Chondrocyte (in vitro differentiated cells): ENCODE measurements around the gene ZNF513. TPM values are rescaled to one million over a fixed set of nuclear protein-coding genes. Genes with fewer than 3 reads are reported as not detected.
"Not testable (repeated sequence)": the region's sequence is repeated elsewhere in the genome, so short reads cannot be mapped to it uniquely, and the experiment has no call there.

Experiments used
- DNase-seq: peaks from one replicate; pipeline ENCODE4 v3.0.0; 2021; ENCODE audit warnings: mixed read lengths, low spot score
- H3K27ac Mint-ChIP-seq: one replicate; pipeline ENCODE4 v1.8.0; 2021; ENCODE audit warnings: mild to moderate bottlenecking, moderate library complexity, mixed read lengths; ENCODE audit not compliant: unreplicated experiment
- H3K27me3 Mint-ChIP-seq: 2 replicates; pipeline ENCODE4 v1.8.0; 2021; ENCODE audit warnings: low read depth, mixed read lengths
- H3K36me3 Mint-ChIP-seq: 2 replicates; pipeline ENCODE4 v1.8.0; 2021; ENCODE audit warnings: low read depth, mixed read lengths
- H3K4me1 Mint-ChIP-seq: 2 replicates; pipeline ENCODE4 v1.8.0; 2021; ENCODE audit warnings: low read depth, mild to moderate bottlenecking, mixed read lengths
- H3K4me3 Mint-ChIP-seq: one replicate; pipeline ENCODE4 v1.8.0; 2021; ENCODE audit warnings: mild to moderate bottlenecking, moderate library complexity, mixed read lengths; ENCODE audit not compliant: unreplicated experiment
- H3K9me3 Mint-ChIP-seq: 2 replicates; pipeline ENCODE4 v1.8.0; 2021; ENCODE audit warnings: low read depth, mixed read lengths
- long read RNA-seq: library from polyadenylated mRNA; stranded (forward); transcript quantifications from one replicate; pipeline ENCODE4 v2.0.0, GENCODE V29; 2021
- total RNA-seq: library from RNA; stranded (reverse); gene quantifications from 3 replicates; pipeline ENCODE4 v1.2.1, GENCODE V29; 2021
- TF ChIP-seq, protein P1 (sequence below): fragments of 200-600 bp; sonication (generic); IDR thresholded peaks from 2 replicates; pipeline ENCODE4 v1.5.0; 2021; ENCODE audit warnings: antibody characterized with exemption, mild to moderate bottlenecking, moderate library complexity

Gene ZNF513, protein sequence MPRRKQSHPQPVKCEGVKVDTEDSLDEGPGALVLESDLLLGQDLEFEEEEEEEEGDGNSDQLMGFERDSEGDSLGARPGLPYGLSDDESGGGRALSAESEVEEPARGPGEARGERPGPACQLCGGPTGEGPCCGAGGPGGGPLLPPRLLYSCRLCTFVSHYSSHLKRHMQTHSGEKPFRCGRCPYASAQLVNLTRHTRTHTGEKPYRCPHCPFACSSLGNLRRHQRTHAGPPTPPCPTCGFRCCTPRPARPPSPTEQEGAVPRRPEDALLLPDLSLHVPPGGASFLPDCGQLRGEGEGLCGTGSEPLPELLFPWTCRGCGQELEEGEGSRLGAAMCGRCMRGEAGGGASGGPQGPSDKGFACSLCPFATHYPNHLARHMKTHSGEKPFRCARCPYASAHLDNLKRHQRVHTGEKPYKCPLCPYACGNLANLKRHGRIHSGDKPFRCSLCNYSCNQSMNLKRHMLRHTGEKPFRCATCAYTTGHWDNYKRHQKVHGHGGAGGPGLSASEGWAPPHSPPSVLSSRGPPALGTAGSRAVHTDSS
- total RNA-seq = 15.3 to 23.2 TPM (median 15.5 TPM) in 3 replicates
- long read RNA-seq, transcript ZNF513-201 (4 exons, 2,139 nt) = major isoform, 20 of 37 reads
- long read RNA-seq, partial matches to known transcripts = 2 of 37 reads
- long read RNA-seq, other reads (novel, unspliced or antisense) = 13 of 37 reads

DNA sequence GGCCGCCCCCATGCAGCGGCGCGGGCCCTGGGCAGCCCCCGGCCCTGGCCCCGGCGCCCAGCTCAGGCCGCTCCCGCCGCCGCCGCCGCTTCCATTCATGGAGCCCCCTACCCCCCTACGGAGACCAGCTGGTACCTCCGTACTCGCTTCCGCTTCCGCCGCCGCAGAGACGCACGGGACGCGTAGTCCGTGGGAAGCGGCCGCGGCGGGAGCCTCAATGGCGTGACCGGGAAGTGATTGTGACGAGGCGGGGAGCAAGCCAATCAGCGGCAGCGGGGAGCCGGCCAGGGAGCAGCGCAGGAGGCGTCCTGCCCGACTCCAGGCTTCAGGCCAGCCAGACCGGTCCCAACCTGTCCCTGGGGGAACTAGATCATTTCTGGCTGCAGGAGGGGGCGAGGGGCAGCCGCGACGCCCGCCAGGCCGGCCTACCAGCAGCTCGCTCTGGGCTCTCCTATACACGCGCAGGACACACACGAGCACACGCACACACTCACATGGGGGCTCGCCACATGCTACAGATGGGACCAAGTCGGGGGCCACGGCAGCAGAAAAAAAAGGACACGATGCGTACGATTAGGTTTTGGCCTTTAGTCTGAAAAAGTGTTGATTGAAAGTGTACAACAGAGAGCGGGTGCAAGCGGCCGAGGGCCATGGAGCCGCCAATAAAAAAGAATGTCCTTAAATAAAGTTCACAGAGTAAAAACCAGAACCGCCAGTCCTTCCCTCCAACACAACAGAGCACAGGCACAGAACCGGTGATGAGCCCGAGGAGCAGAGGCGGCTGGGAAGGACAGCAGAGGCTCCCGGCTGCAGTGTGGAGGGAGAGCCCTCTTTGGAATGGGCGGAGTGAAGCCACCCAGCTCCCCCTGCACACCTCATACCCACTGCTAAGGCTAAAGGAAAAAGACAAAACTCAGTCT, at the start of gene ZNF513:
Gene ZNF513, minus strand, starts transcription at position 109 of the 920 bp plus-strand sequence. CDS start 208 bp downstream, outside the sequence.
- Mint-ChIP-seq H3K4me1 (peaks cover 33% of the 10 kb centered on the region), H3K36me3 (peaks cover 29% of the 10 kb centered on the region), H3K4me3 (peak within 1 kb of the TSS; percentile 85), H3K27me3 (no peaks in the 10 kb centered on the region), H3K9me3 (no peaks in the 10 kb centered on the region), H3K27ac (peak within 1 kb of the TSS; percentile 99)
- TF ChIP-seq, protein P1, sequence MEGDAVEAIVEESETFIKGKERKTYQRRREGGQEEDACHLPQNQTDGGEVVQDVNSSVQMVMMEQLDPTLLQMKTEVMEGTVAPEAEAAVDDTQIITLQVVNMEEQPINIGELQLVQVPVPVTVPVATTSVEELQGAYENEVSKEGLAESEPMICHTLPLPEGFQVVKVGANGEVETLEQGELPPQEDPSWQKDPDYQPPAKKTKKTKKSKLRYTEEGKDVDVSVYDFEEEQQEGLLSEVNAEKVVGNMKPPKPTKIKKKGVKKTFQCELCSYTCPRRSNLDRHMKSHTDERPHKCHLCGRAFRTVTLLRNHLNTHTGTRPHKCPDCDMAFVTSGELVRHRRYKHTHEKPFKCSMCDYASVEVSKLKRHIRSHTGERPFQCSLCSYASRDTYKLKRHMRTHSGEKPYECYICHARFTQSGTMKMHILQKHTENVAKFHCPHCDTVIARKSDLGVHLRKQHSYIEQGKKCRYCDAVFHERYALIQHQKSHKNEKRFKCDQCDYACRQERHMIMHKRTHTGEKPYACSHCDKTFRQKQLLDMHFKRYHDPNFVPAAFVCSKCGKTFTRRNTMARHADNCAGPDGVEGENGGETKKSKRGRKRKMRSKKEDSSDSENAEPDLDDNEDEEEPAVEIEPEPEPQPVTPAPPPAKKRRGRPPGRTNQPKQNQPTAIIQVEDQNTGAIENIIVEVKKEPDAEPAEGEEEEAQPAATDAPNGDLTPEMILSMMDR = no peak
- DNase-seq = peak; percentile 98

DNA sequence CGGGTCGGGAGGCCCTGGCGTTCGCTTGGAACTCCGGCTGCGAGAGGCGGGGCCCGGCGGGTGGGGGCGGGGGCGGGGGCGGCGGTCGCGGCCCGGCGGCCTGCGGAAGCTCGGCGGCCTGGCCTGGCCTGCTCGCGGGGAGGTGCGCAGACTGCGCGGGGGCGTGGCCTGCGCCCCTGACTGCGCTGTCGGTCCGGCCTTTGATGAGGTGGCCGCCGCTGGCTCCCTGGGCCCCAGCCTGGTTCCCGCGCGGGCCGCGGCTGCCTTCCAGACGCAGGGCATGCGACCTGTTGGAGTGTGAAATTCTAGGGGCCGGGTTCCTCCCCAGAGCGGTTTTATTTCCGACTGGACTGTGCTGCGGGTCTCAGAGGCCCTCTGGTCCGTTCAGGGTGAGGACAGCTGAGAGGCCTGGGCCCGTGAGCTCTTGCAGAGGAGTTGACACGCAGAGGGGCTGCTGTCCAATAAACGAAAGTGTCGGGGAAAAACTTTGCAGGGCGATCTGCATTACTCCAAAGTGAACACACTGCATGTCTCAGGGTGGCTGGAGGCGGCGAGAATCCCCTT, 48.5 kb upstream of the ZNF513 start:
- Mint-ChIP-seq H3K9me3 (no peaks in the 10 kb centered on the region), H3K4me3 (peak overlapping the region; percentile 95), H3K4me1 (peaks cover 35% of the 10 kb centered on the region), H3K27ac (peak overlapping the region; percentile 96), H3K27me3 (no peaks in the 10 kb centered on the region), H3K36me3 (peaks cover 11% of the 10 kb centered on the region)
- DNase-seq = no peak
- TF ChIP-seq, protein P1 = no peak

DNA sequence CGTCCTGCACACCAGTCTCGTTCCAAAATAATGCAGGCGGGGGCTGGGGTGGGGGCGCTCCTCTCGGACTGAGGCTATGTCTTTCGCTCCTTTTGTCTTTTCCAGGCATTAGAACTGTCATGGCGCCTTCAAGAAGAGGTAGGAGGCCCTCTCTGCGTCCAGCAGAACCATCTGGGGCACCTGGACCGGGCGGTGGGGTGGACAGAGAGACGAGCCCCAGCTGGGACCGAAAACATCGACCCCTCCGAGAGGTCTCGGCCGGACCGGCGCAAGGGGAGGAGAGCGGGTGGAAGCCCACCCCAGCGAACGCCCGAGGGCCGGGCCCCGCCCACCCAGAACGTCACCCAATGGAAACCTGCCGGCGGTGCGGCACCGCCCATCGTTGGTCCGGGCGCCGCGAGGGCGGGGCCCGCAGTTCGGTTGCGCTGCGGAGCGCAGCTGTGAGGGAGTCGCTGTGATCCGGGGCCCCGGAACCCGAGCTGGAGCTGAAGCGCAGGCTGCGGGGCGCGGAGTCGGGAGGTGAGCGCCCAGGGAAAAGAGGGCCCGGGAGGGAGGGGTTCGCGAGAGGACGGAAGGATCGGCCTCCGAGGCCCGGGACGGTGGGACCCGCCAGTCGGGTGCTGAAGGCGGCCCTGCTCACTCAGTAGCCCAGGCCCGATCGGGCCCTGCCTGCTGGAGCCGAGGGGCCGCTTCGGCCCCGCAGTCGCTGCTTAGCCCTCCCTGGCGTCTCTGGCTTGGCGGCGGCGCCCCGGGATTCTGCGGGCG, 47.9 kb upstream of the ZNF513 start, which contains the start of gene NRBP1:
Gene NRBP1, plus strand, starts transcription at position 419 of the 765 bp plus-strand sequence. CDS start 4,643 bp downstream, outside the sequence.
- TF ChIP-seq, protein P1 = peak; percentile 34
- H3K36me3 Mint-ChIP-seq = peaks cover 4% of the 10 kb centered on the region
- no peaks in the 10 kb centered on the region for H3K9me3 Mint-ChIP-seq
- no peaks in the 10 kb centered on the region for H3K27me3 Mint-ChIP-seq
- peak; percentile 96 for DNase-seq
- peak within 1 kb of the TSS; percentile 95 for H3K4me3 Mint-ChIP-seq
- peaks cover 35% of the 10 kb centered on the region for H3K4me1 Mint-ChIP-seq
- H3K27ac Mint-ChIP-seq = peak within 1 kb of the TSS; percentile 98

DNA sequence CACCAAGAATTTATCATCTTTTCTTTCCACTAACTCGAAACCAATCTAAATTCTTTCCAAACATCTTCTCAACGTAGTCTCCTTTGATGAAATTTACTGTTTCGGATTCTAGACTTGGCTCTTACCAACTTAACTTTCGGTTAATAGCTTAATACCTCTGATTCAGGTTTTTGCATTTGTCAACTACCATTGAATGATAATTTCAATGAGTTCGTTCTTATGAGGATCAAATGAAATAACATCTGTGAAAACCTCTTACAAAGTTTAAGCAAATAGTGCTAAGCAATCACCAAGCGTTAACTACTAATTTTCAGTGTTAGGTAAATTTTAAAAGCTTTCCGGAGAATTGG, 47.3 kb upstream of the ZNF513 start:
- no peak for DNase-seq
- TF ChIP-seq, protein P1 = no peak
- Mint-ChIP-seq H3K27me3 (no peaks in the 10 kb centered on the region), H3K4me1 (peaks cover 35% of the 10 kb centered on the region), H3K4me3 (peak overlapping the region; percentile 93), H3K9me3 (no peaks in the 10 kb centered on the region), H3K36me3 (no peaks in the 10 kb centered on the region), H3K27ac (peak overlapping the region; percentile 98)

DNA sequence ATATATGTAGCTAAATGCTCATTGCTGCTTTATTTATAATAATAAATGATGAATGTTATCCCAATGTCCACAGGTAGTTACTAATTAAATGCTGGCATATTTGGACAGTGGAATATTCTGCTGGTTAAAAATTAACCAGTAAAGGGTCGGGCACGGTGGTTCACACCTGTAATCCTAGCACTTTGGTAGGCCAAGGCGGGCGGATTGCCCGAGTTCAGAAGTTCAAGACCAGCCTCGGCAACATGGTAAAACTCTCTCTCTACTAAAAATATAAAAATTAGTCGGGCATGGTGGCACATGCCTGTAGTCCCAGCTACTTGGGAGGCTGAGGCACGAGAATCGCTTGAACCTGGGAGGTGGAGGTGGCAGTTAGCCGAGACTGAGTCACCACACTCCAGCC, 44.5 kb upstream of the ZNF513 start:
- not testable (repeated sequence) for H3K4me3 Mint-ChIP-seq, H3K36me3 Mint-ChIP-seq, H3K27ac Mint-ChIP-seq, H3K27me3 Mint-ChIP-seq, H3K9me3 Mint-ChIP-seq, DNase-seq
- peaks cover 15% of the 10 kb centered on the region for H3K4me1 Mint-ChIP-seq
